Natural killer cell (primary cell): ENCODE results near the gene LYPD8. TPM values are rescaled to one million over a fixed set of nuclear protein-coding genes. Genes with fewer than 3 reads are reported as not detected.

Source experiments
- ATAC-seq, 3 donors: fragments of 150-1000 bp in 2 of 3; fragments of 200-7000 bp in 1 of 3; cut with Tn5 transposase; 1 replicate in 1 of 3; 2 replicates in 2 of 3; pipeline ENCODE4 v1.10.0; 2021; ENCODE audit warnings: mild to moderate bottlenecking in 2 of 3, moderate library complexity in 2 of 3
- DNase-seq, 2 donors: peaks; one replicate each; pipeline versions ENCODE4 v3.0.0 to v3.0.0-alpha.2; 2013 to 2021; ENCODE audit warnings: mixed read lengths in 1 of 2
- H3K27ac ChIP-seq: one replicate; pipeline ENCODE4 v1.5.1; 2013; ENCODE audit warnings: mild to moderate bottlenecking, low read length
- H3K27me3 ChIP-seq: one replicate; pipeline ENCODE4 v1.6.1; 2013; ENCODE audit warnings: low read length; ENCODE audit not compliant: control insufficient read depth, insufficient read depth
- H3K36me3 ChIP-seq: one replicate; pipeline ENCODE4 v1.6.1; 2013; ENCODE audit warnings: low read length; ENCODE audit not compliant: control insufficient read depth, insufficient read depth
- H3K4me1 ChIP-seq: one replicate; pipeline ENCODE4 v1.6.1; 2013; ENCODE audit warnings: low read length; ENCODE audit not compliant: control insufficient read depth, insufficient read depth
- H3K4me3 ChIP-seq: one replicate; pipeline ENCODE4 v1.5.1; 2013; ENCODE audit warnings: low read length
- H3K9me3 ChIP-seq: one replicate; pipeline ENCODE4 v1.6.1; 2013; ENCODE audit warnings: low read length; ENCODE audit not compliant: control insufficient read depth, insufficient read depth
- H3K27ac Mint-ChIP-seq, 2 donors: one replicate each; pipeline ENCODE4 v1.8.0; 2022; ENCODE audit warnings: mild to moderate bottlenecking in 2 of 2, mixed read lengths in 2 of 2, moderate library complexity in 1 of 2
- H3K27me3 Mint-ChIP-seq, 2 donors: one replicate each; pipeline ENCODE4 v1.8.0; 2022; ENCODE audit warnings: low read depth in 2 of 2, mixed read lengths in 2 of 2
- H3K36me3 Mint-ChIP-seq: one replicate; pipeline ENCODE4 v1.8.0; 2022; ENCODE audit warnings: mixed read lengths
- H3K4me1 Mint-ChIP-seq, 2 donors: one replicate each; pipeline ENCODE4 v1.8.0; 2022; ENCODE audit warnings: mixed read lengths in 2 of 2
- H3K4me3 Mint-ChIP-seq: one replicate; pipeline ENCODE4 v1.8.0; 2022; ENCODE audit warnings: mild to moderate bottlenecking, moderate library complexity, mixed read lengths
- H3K9me3 Mint-ChIP-seq, 2 donors: one replicate each; pipeline ENCODE4 v1.8.0; 2022; ENCODE audit warnings: mixed read lengths in 2 of 2
- WGBS: methylation state at CpG from one replicate; pipeline ENCODE4 v1.1.7; 2013; ENCODE audit warnings: missing lambda C conversion rate; ENCODE audit not compliant: insufficient coverage; 5-methylcytosine and 5-hydroxymethylcytosine counted together
- intact Hi-C: fragments of 100-400 bp; cut with micrococcal nuclease; formaldehyde crosslinking; loops from one replicate; pipeline ENCODE4 v1.14.2; 2022
- total RNA-seq, 4 donors: library from RNA; stranded (reverse); fragments of 120-200 nt in 1 of 4; gene quantifications; one replicate each; pipeline versions ENCODE4 v1.2.3 to v1.2.4, GENCODE V29; 2013 to 2022
- TF ChIP-seq, protein P1 (sequence below): fragments of 200-600 bp; IDR thresholded peaks from one replicate; pipeline ENCODE4 v1.8.0; 2022; ENCODE audit warnings: antibody characterized with exemption

Gene LYPD8
- total RNA-seq, 3 donors from 2014 or later (not counting 1 experiment from before 2014, with no cell fraction given): not detected

DNA sequence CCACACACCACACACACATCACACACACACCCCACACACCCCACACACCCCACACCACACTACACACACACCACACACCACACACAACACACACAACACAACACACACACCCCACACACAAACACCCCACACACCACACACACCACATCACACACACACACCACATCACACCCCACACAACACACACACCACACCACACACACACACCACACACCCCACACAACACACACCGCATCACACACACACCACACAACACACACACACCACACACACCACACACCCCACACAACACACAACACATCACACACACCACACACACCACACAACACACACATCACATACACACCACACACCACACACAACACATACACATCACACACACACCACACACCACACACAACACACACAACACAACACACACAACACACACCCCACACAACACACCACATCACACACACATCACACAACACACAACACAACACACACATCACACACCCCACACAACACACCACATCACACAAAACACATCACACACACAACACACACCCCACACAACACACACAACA lies 2.4 kb downstream of the LYPD8 start:
- Histone ChIP-seq H3K36me3 (no peaks in the 10 kb centered on the region), H3K27me3 (no peaks in the 10 kb centered on the region), H3K4me1 (peaks cover 3% of the 10 kb centered on the region), H3K9me3 (no peaks in the 10 kb centered on the region), H3K27ac (no peak overlapping the region), H3K4me3 (no peak overlapping the region)
- Mint-ChIP-seq H3K4me1 (peaks cover 0 to 5% of the 10 kb centered on the region in 2 donors), H3K27me3 (no peaks in the 10 kb centered on the region), H3K4me3 (no peak overlapping the region), H3K9me3 (no peaks in the 10 kb centered on the region), H3K27ac (no peak overlapping the region), H3K36me3 (no peaks in the 10 kb centered on the region)
- DNase-seq (no peak), ATAC-seq (no peak)
- TF ChIP-seq, protein P1, sequence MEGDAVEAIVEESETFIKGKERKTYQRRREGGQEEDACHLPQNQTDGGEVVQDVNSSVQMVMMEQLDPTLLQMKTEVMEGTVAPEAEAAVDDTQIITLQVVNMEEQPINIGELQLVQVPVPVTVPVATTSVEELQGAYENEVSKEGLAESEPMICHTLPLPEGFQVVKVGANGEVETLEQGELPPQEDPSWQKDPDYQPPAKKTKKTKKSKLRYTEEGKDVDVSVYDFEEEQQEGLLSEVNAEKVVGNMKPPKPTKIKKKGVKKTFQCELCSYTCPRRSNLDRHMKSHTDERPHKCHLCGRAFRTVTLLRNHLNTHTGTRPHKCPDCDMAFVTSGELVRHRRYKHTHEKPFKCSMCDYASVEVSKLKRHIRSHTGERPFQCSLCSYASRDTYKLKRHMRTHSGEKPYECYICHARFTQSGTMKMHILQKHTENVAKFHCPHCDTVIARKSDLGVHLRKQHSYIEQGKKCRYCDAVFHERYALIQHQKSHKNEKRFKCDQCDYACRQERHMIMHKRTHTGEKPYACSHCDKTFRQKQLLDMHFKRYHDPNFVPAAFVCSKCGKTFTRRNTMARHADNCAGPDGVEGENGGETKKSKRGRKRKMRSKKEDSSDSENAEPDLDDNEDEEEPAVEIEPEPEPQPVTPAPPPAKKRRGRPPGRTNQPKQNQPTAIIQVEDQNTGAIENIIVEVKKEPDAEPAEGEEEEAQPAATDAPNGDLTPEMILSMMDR: no peak
- intact Hi-C loops: no loop called here
- 89% methylated on average over 1 of the region's 1 CpG for WGBS

DNA sequence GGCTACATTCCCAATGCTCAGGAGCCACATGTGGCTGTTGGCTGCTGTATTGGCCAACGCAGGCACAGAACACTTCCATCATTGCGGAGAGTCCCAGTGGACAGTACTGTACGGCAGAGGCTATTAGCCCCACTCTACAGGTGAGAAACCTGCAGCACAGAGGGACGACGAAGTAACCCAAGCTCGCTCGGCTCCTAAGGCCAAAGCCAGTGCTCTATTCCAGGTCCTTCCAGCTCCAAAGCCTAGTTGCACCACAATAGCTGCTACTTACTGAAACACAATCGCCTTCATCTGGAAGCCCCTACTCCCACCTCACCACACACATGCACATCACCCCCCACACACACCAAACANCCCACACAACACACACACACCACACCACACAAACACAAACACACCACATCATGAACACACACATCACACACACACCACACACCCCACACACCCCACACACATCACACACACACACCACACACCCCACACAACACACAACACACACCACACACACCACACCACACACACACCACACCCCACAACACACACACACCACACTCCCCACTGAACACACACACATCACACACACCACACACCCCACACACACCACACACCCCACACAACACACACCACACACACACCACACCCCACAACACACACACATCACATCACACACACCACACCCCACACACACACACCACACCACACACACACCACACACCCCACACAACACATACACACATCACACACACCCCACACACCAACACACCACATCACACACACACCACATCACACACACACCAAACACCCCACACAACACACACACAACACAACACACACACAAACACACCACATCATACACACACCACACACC lies 3.2 kb downstream of the LYPD8 start:
- WGBS: 94% methylated on average over 8 of the region's 8 CpGs
- intact Hi-C loops: no loop called here

DNA sequence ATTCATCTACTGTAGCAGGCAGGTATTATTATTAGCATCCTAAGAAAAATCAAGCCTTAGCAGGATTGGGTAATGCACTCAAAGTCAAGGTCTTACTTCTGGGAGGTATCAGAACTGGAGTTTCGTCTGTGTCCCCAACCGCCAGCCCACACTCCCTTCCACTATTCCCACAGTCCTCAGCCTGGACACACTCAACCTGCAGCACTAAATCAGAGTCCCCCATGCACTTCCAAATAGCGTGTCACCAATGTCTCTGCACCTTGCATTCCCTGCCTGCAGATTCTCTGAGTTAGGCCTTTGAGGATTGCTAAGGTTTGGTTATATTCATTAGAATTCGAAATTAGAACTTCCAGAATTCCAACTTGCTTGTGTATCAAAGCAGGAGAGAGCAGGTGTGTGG lies 3.9 kb downstream of the LYPD8 start:
- H3K9me3 Mint-ChIP-seq: no peaks in the 10 kb centered on the region
- no peak overlapping the region for H3K27ac Mint-ChIP-seq
- intact Hi-C loops: no loop called here
- peaks cover 0 to 5% of the 10 kb centered on the region in 2 donors for H3K4me1 Mint-ChIP-seq
- DNase-seq (no peak), ATAC-seq (peak in 1 of 3 donors; percentile 7)
- H3K4me3 ChIP-seq: no peak overlapping the region
- TF ChIP-seq, protein P1: no peak
- H3K27ac ChIP-seq: no peak overlapping the region
- H3K36me3 ChIP-seq: no peaks in the 10 kb centered on the region
- 96% methylated on average over 3 of the region's 4 CpGs for WGBS
- H3K36me3 Mint-ChIP-seq: no peaks in the 10 kb centered on the region
- peaks cover 3% of the 10 kb centered on the region for H3K4me1 ChIP-seq
- H3K4me3 Mint-ChIP-seq: no peak overlapping the region
- H3K9me3 ChIP-seq: no peaks in the 10 kb centered on the region
- H3K27me3 ChIP-seq: no peaks in the 10 kb centered on the region
- no peaks in the 10 kb centered on the region for H3K27me3 Mint-ChIP-seq

More for the DNA sequence above, 3.2 kb downstream of the LYPD8 start:
- H3K36me3 ChIP-seq: no peaks in the 10 kb centered on the region
- Mint-ChIP-seq H3K4me1 (peaks cover 0 to 5% of the 10 kb centered on the region in 2 donors), H3K36me3 (no peaks in the 10 kb centered on the region), H3K9me3 (no peaks in the 10 kb centered on the region), H3K27me3 (no peaks in the 10 kb centered on the region), H3K4me3 (no peak overlapping the region), H3K27ac (no peak overlapping the region)
- H3K27me3 ChIP-seq: no peaks in the 10 kb centered on the region
- H3K27ac ChIP-seq: no peak overlapping the region
- TF ChIP-seq, protein P1: no peak
- no peak overlapping the region for H3K4me3 ChIP-seq
- DNase-seq (no peak), ATAC-seq (peak; percentile 18 to 38 (median 34))
- H3K4me1 ChIP-seq: peaks cover 3% of the 10 kb centered on the region
- no peaks in the 10 kb centered on the region for H3K9me3 ChIP-seq
